GM10266 (cell line): ENCODE measurements around the gene BTBD2.

Experiments used
- DNase-seq: peaks from one replicate; pipeline ENCODE4 v3.0.0; 2012; ENCODE audit errors: extremely low spot score
- CTCF ChIP-seq: IDR thresholded peaks from 2 replicates; pipeline ENCODE4 v1.5.1; 2012; ENCODE audit warnings: mild to moderate bottlenecking, low read depth; ENCODE audit not compliant: control insufficient read depth, insufficient read depth; ENCODE audit errors: missing control alignments

The BTBD2 gene

DNA sequence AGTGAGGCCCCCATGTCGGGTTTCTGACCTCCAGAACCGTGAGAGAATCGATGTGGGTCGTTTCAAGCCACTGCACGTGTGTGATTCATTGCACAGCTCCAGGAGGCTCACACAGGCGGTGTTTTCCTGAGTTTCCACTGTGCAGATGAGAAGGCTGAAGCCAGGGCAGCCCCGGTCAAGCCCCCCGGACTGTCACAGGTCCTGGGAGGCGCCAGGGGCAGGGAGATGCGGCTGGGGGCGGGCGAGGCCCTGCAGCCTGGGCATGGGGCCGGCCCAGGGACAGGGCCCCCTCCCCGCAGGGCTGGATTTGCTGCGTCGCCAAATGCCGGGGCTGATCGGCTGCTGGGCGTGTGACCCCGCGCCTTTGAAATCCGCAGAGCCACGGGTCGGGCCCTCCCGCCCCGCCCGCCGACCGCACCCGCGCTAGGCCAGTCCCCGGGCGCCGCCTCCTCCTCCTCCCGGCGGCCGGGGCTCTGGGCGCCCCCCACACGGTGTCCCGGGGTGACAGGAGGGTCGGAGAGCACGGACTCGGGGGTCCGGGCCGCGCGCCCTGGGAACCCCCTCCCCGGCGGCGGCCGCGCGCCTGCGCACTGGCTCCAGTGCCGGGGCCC, 45.5 kb upstream of the BTBD2 start:
- no peak for DNase-seq
- no peak for TF ChIP-seq CTCF

DNA sequence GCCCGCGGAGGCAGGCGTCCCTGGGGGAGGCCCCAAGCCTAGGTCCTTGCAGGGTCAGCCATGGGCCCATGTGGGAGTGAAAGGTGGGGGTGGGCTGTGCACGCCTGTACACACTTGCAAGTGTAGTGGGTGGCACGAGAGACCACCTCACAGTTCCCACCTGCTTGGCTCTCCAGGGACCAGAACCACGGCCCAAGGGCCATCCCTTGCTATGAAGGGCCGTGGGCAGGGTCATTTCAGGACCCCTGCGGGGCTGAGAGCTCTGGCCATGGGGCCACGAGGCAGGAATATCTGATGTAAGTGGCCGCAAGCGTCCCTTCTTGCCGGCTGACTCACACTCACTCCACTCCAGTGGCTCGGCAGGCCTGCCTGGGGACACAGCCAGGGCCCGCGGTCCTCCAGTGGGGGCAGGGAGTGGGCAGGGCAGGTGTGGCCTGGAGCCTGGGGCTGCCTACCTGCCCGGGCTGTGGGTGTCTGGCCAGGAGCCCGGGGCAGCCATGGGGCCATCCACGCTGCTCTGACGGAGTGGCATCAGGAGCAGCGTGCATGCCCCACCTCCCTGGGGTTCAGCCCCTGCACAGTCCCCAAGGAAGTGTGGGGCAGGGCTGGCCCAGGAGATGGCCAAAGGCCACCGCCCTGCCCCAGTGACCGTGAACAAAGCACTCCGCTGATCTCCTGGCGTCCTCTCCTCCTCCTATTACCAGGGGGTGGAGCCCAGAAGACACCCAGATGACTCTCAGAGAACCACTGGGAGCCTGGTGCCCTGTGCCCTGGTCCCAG, 44.1 kb upstream of the BTBD2 start:
- DNase-seq: no peak

GRCh38 chr19:2058570-2059421, 43.3 kb upstream of the BTBD2 start:
- DNase-seq: no peak
- TF ChIP-seq CTCF: no peak

More for the DNA sequence above, 44.1 kb upstream of the BTBD2 start:
- TF ChIP-seq CTCF: no peak

GRCh38 chr19:2057484-2058469, 42.3 kb upstream of the BTBD2 start:
- no peak for DNase-seq
- no peak for TF ChIP-seq CTCF

- TF ChIP-seq CTCF: no peak
- no peak for DNase-seq
Observed at GRCh38 chr19:2056837-2057192, 41.3 kb upstream of the BTBD2 start.

DNA sequence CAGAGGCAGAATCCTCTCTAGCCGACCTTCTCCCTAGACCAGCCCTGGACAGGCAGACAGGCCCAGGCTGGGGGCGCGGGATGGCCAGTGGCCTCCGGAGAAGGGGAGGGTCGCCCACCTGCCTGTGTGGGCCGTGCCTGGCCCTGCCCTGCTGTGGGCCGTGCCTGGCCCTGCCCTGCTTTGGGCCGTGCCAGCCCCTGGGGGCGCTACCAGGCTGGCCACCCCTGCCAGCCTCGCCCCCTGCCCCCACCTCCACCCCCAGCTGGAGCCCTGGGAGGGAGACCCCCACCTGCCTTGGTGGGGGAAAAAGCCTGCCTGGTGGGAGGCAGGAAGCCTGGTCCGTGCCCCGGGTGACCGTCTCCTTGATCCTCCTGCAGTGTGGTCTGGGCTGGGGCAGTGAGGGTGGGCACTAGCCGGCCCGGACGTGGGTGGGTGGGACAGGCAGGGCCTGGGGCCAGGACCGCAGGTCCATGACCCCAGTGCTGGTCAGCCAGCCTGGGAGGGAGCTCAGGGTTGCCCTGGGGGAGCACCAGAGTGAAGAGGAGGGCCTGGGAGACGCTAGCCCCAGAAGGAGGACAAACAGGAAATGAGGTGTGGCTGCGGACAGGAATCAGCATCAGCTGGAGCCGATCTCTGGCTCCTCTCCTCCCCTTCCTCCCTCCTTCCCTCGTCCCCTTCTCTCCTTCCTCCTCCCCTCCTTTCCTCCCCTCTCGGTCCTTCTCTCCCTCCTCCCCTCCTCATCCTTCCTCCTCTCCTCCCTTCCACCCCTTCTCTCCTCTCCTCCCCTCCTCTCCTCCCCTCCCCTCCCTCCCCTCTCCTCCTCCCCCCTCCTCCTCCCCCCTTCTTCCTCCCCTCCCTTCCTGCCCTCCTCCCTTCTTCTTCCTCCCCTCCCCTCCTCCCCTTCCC, 40.7 kb upstream of the BTBD2 start:
- DNase-seq: no peak
- peak; percentile 5 for TF ChIP-seq CTCF
